ENCODE measurements around the gene KDSR.

DNA sequence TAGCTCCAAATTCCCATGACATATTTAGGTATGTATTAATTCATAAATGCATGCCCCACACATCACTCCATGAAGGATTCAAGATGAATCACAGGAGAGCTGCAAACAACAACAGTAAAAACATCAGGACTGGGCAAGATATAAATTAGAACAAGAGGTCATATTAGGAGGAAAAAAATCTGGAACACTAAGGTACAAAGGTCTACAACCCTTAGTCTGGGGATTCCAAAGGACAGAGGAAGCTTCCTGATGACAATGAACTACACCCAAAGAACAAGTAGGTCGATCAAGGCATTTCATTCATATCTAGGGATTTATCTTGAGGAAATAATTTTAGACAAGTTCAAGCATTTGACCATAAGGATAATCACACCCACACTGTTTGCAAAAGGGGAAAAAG is 40.7 kb upstream of the KDSR start:
- no peak for TF ChIP-seq GATA3 (IDR thresholded peaks at IDR 0.05; ENCODE audit: low read depth, low read length)
- no peak for TF ChIP-seq GATA2 (IDR thresholded peaks at IDR 0.05; ENCODE audit: low read depth, low read length)
